Neural progenitor cell (in vitro differentiated cells): ENCODE results near the gene IST1. TPM values are rescaled to one million over a fixed set of nuclear protein-coding genes. Genes with fewer than 3 reads are reported as not detected.

ENCODE experiments used
- DNase-seq: peaks from one replicate; pipeline ENCODE4 v3.0.0-alpha.2; 2016; ENCODE audit warnings: low spot score
- H2AFZ ChIP-seq: fragments of 200-600 bp; sonication (generic); replicated peaks from 2 replicates; pipeline ENCODE4 v1.6.1; 2016; ENCODE audit warnings: antibody characterized with exemption
- H3F3A ChIP-seq: fragments of 200-600 bp; sonication (generic); 2 replicates; pipeline ENCODE4 v1.6.1; 2016; ENCODE audit warnings: antibody characterized with exemption, low read depth
- H3K27ac ChIP-seq: fragments of 200-600 bp; sonication (generic); 2 replicates; pipeline ENCODE4 v1.5.1; 2016; ENCODE audit warnings: mild to moderate bottlenecking
- H3K27me3 ChIP-seq: fragments of 200-600 bp; sonication (generic); 2 replicates; pipeline ENCODE4 v1.6.1; 2016; ENCODE audit warnings: mild to moderate bottlenecking, moderate library complexity
- H3K36me3 ChIP-seq: fragments of 200-600 bp; sonication (generic); 2 replicates; pipeline ENCODE4 v1.5.1; 2016
- H3K4me1 ChIP-seq: fragments of 200-600 bp; sonication (generic); 2 replicates; pipeline ENCODE4 v1.6.1; 2016; ENCODE audit warnings: mixed run types
- H3K4me2 ChIP-seq: fragments of 200-600 bp; sonication (generic); 2 replicates; pipeline ENCODE4 v1.6.1; 2016
- H3K4me3 ChIP-seq: fragments of 200-600 bp; sonication (generic); 2 replicates; pipeline ENCODE4 v1.5.1; 2016
- H3K79me2 ChIP-seq: fragments of 200-600 bp; sonication (generic); 2 replicates; pipeline ENCODE4 v1.6.1; 2016; ENCODE audit warnings: low read depth
- H3K9ac ChIP-seq: fragments of 200-600 bp; sonication (generic); 2 replicates; pipeline ENCODE4 v1.6.1; 2016
- H3K9me3 ChIP-seq: fragments of 200-600 bp; sonication (generic); 2 replicates; pipeline ENCODE4 v1.5.1; 2016; ENCODE audit warnings: low read depth
- H4K20me1 ChIP-seq: fragments of 200-600 bp; sonication (generic); 2 replicates; pipeline ENCODE4 v1.6.1; 2016; ENCODE audit warnings: low read depth
- H3K27ac Mint-ChIP-seq: 3 replicates; pipeline ENCODE4 v1.8.0; 2021; ENCODE audit warnings: mixed read lengths
- H3K27me3 Mint-ChIP-seq: 2 replicates; pipeline ENCODE4 v1.8.0; 2022; ENCODE audit warnings: low read depth, mild to moderate bottlenecking, inconsistent platforms, moderate library complexity, mixed read lengths; ENCODE audit not compliant: insufficient read depth
- H3K36me3 Mint-ChIP-seq: 3 replicates; pipeline ENCODE4 v1.8.0; 2021; ENCODE audit warnings: mixed read lengths
- H3K4me1 Mint-ChIP-seq: 3 replicates; pipeline ENCODE4 v1.8.0; 2021; ENCODE audit warnings: mixed read lengths
- H3K4me3 Mint-ChIP-seq: 3 replicates; pipeline ENCODE4 v1.8.0; 2021; ENCODE audit warnings: mild to moderate bottlenecking, moderate library complexity, mixed read lengths
- H3K9me3 Mint-ChIP-seq: 3 replicates; pipeline ENCODE4 v1.8.0; 2020; ENCODE audit warnings: mixed read lengths
- EZH2 ChIP-seq: fragments of 200-600 bp; sonication (generic); IDR thresholded peaks from 2 replicates; pipeline ENCODE4 v1.6.1; 2017; ENCODE audit warnings: antibody characterized with exemption, mild to moderate bottlenecking, moderate library complexity
- EZH2phosphoT487 ChIP-seq: fragments of 200-600 bp; sonication (generic); IDR thresholded peaks from 2 replicates; pipeline ENCODE4 v1.6.1; 2017; ENCODE audit warnings: antibody characterized with exemption
- total RNA-seq: library from RNA; depleted of rRNA; stranded (reverse); fragments of >200 nt; gene quantifications from 2 replicates; pipeline ENCODE4 v1.2.3, GENCODE V29; 2015; ENCODE audit warnings: low replicate concordance
- TF ChIP-seq, protein P1 (sequence below): fragments of 200-600 bp; sonication (generic); IDR thresholded peaks from 2 replicates; pipeline ENCODE4 v1.5.1; 2017; ENCODE audit warnings: antibody characterized with exemption, mild to moderate bottlenecking

The IST1 gene
- total RNA-seq, 1 donor from 2014 or later = 400 TPM

DNA sequence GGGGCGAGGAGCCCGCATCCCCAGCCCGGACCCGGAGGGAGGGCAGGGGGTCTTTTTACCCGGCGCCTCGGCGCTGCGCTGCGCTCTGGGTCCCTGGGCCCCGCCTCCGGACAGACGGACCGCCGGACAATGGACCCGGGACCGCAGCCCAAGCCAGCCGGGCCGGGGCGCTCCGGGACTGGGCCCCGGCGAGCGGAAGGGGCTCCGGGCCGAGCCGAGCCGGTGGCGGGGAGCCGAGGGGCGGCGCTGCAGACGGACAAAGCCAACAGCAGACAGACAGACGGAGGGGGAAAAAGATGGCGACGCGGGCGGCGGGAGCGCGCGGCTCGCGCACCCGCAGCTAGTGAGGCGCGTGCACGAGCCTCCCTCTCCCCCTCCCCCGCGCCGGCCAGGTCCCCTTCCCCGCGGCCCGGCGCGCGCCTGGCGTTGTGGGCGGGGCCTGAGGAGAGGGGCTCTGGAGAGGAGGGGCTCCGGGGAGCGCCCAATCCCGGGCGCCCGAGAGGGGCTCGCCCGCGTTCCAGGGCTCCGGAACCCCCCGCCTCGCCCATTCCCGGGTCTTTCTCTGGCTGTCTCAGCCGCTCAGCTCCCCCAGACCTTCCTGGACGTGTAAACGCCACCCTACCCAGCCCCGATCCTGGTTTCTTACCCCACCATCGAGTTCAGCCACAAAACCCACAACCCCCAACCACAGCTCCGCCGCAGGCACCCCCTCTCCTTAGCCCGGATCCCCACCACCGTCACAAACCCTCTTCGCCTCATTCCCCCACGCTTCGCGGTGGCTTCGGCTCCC is 11.3 kb upstream of the IST1 start, which contains the start of gene ZNF821:
ZNF821 (minus strand) TSS at position 334 of the 790 bp plus-strand sequence. CDS start 4,236 bp downstream, outside the sequence.
- peaks cover 6% of the 10 kb centered on the region for H3K27me3 ChIP-seq
- DNase-seq = peak; percentile 98
- peaks cover 23% of the 10 kb centered on the region for H4K20me1 ChIP-seq
- peaks cover 5% of the 10 kb centered on the region for H3K79me2 ChIP-seq
- H3K27ac Mint-ChIP-seq = peak within 1 kb of the TSS; percentile 90
- peak within 1 kb of the TSS; percentile 96 for H3K4me3 Mint-ChIP-seq
- peaks cover 25% of the 10 kb centered on the region for H3F3A ChIP-seq
- H3K27ac ChIP-seq = peak within 1 kb of the TSS; percentile 86
- H3K4me2 ChIP-seq = peak within 1 kb of the TSS; percentile 75
- H3K4me3 ChIP-seq = peak within 1 kb of the TSS; percentile 98
- no peak for TF ChIP-seq EZH2phosphoT487
- TF ChIP-seq, protein P1, sequence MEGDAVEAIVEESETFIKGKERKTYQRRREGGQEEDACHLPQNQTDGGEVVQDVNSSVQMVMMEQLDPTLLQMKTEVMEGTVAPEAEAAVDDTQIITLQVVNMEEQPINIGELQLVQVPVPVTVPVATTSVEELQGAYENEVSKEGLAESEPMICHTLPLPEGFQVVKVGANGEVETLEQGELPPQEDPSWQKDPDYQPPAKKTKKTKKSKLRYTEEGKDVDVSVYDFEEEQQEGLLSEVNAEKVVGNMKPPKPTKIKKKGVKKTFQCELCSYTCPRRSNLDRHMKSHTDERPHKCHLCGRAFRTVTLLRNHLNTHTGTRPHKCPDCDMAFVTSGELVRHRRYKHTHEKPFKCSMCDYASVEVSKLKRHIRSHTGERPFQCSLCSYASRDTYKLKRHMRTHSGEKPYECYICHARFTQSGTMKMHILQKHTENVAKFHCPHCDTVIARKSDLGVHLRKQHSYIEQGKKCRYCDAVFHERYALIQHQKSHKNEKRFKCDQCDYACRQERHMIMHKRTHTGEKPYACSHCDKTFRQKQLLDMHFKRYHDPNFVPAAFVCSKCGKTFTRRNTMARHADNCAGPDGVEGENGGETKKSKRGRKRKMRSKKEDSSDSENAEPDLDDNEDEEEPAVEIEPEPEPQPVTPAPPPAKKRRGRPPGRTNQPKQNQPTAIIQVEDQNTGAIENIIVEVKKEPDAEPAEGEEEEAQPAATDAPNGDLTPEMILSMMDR = peak; percentile 6
- H3K9me3 ChIP-seq = no peaks in the 10 kb centered on the region
- H3K36me3 Mint-ChIP-seq = peaks cover 13% of the 10 kb centered on the region
- H2AFZ ChIP-seq = peak within 1 kb of the TSS; percentile 99
- peaks cover 3% of the 10 kb centered on the region for H3K36me3 ChIP-seq
- H3K9me3 Mint-ChIP-seq = no peaks in the 10 kb centered on the region
- peak within 1 kb of the TSS; percentile 94 for H3K9ac ChIP-seq
- H3K27me3 Mint-ChIP-seq = peaks cover 7% of the 10 kb centered on the region
- peaks cover 20% of the 10 kb centered on the region for H3K4me1 Mint-ChIP-seq
- peaks cover 8% of the 10 kb centered on the region for H3K4me1 ChIP-seq

DNA sequence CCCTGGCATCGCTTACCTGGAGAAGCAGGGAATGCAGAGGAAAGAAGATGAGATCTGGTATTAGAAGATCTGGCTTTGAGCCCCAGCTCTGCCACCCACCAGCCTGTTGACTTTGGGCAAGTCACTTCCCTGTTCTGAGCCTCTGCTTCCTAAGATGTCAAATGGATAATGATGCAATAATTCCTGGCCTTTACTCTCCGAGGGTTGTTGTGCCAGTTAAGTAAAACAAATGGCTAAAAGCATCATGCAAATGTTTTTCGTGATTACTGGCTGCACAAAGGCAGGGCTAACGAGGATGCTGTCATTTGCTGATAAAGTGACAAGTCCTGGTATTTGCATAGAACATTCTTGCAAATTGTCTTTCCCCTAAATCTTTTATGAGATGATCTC is 10.1 kb upstream of the IST1 start:
- no peak overlapping the region for H3K4me3 ChIP-seq
- H3K9me3 Mint-ChIP-seq = no peaks in the 10 kb centered on the region
- peaks cover 5% of the 10 kb centered on the region for H3K79me2 ChIP-seq
- no peak overlapping the region for H2AFZ ChIP-seq
- H3K27me3 ChIP-seq = peaks cover 6% of the 10 kb centered on the region
- H3K4me2 ChIP-seq = no peak overlapping the region
- H3K4me1 Mint-ChIP-seq = peaks cover 20% of the 10 kb centered on the region
- no peak for TF ChIP-seq EZH2phosphoT487
- peaks cover 7% of the 10 kb centered on the region for H3K27me3 Mint-ChIP-seq
- H3K9me3 ChIP-seq = no peaks in the 10 kb centered on the region
- H3K9ac ChIP-seq = no peak overlapping the region
- peaks cover 3% of the 10 kb centered on the region for H3K36me3 ChIP-seq
- H4K20me1 ChIP-seq = peaks cover 23% of the 10 kb centered on the region
- peaks cover 25% of the 10 kb centered on the region for H3F3A ChIP-seq
- no peak overlapping the region for H3K27ac ChIP-seq
- H3K27ac Mint-ChIP-seq = peak overlapping the region; percentile 21
- peaks cover under 1% of the 10 kb centered on the region for H3K36me3 Mint-ChIP-seq
- H3K4me3 Mint-ChIP-seq = peak overlapping the region; percentile 96
- H3K4me1 ChIP-seq = peaks cover 8% of the 10 kb centered on the region
- no peak for DNase-seq

GRCh38 chr16:71889147-71889546 is 6.2 kb upstream of the IST1 start:
- Mint-ChIP-seq H3K36me3 (no peaks in the 10 kb centered on the region), H3K4me3 (no peak overlapping the region), H3K27ac (no peak overlapping the region), H3K9me3 (no peaks in the 10 kb centered on the region), H3K4me1 (peaks cover 13% of the 10 kb centered on the region), H3K27me3 (peaks cover 7% of the 10 kb centered on the region)
- Histone ChIP-seq H3K9ac (no peak overlapping the region), H3K36me3 (no peaks in the 10 kb centered on the region), H4K20me1 (no peaks in the 10 kb centered on the region), H2AFZ (no peak overlapping the region), H3K4me1 (peaks cover 4% of the 10 kb centered on the region), H3K79me2 (peaks cover 9% of the 10 kb centered on the region), H3K27me3 (peaks cover 6% of the 10 kb centered on the region), H3K9me3 (no peaks in the 10 kb centered on the region), H3K4me3 (no peak overlapping the region), H3K27ac (no peak overlapping the region), H3K4me2 (no peak overlapping the region), H3F3A (peaks cover 28% of the 10 kb centered on the region)
- TF ChIP-seq EZH2phosphoT487 (no peak), EZH2 (no peak)
- TF ChIP-seq, protein P1 = no peak
- no peak for DNase-seq

DNA sequence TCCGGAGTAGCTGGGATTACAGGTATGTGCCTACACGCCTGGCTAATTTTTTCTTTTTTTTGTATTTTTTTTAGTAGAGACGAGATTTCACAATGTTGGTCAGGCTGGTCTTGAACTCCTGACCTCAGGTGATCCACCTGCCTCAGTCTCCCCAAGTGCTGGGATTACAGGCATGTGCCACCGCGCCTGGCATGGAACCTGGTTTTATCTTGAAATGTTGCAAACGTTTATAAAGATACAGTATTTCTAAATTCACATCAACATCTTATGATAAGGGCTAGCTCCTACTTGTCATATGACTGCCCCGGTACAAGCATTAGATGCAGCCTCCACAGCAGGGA is 1.5 kb upstream of the IST1 start:
- no peaks in the 10 kb centered on the region for H3K36me3 ChIP-seq
- peak overlapping the region; percentile 82 for H3K27ac ChIP-seq
- peaks cover 9% of the 10 kb centered on the region for H3K4me1 ChIP-seq
- no peak overlapping the region for H3K9ac ChIP-seq
- H3K36me3 Mint-ChIP-seq = peaks cover 6% of the 10 kb centered on the region
- no peaks in the 10 kb centered on the region for H3K9me3 ChIP-seq
- H4K20me1 ChIP-seq = peaks cover 30% of the 10 kb centered on the region
- TF ChIP-seq EZH2phosphoT487 (no peak), EZH2 (no peak)
- TF ChIP-seq, protein P1 = no peak
- peaks cover 25% of the 10 kb centered on the region for H3F3A ChIP-seq
- H3K79me2 ChIP-seq = peaks cover 45% of the 10 kb centered on the region
- H2AFZ ChIP-seq = no peak overlapping the region
- DNase-seq = no peak
- H3K4me1 Mint-ChIP-seq = peaks cover 15% of the 10 kb centered on the region
- H3K27me3 ChIP-seq = no peaks in the 10 kb centered on the region
- H3K4me2 ChIP-seq = peak overlapping the region; percentile 88
- peak overlapping the region; percentile 99 for H3K4me3 Mint-ChIP-seq
- peaks cover 4% of the 10 kb centered on the region for H3K9me3 Mint-ChIP-seq
- peak overlapping the region; percentile 97 for H3K4me3 ChIP-seq
- peaks cover 3% of the 10 kb centered on the region for H3K27me3 Mint-ChIP-seq
- peak overlapping the region; percentile 83 for H3K27ac Mint-ChIP-seq
